SJSA1 (cell line): ENCODE data around the gene P2RY14. TPM values are rescaled to one million over a fixed set of nuclear protein-coding genes. Genes with fewer than 3 reads are reported as not detected.
A peak's percentile ranks its signal among the peaks of the same experiment; 100 is the strongest.
"Not testable (repeated sequence)": the region's sequence is repeated elsewhere in the genome, so short reads cannot be mapped to it uniquely, and the experiment has no call there.

ENCODE experiments used
- DNase-seq, 2 experiments: peaks; one replicate each; pipeline ENCODE4 v3.0.0-alpha.2; 2015 to 2020; ENCODE audit warnings: low spot score in 2 of 2, low read depth in 1 of 2
- H3K27ac ChIP-seq: fragments of 250-450 bp; sonication (Bioruptor Pico); 2 replicates; pipeline ENCODE4 v1.5.1; 2020; ENCODE audit warnings: mild to moderate bottlenecking, moderate library complexity
- H3K27me3 ChIP-seq: fragments of 250-450 bp; sonication (Bioruptor Pico); replicated peaks from 2 replicates; pipeline ENCODE4 v1.5.1; 2020; ENCODE audit warnings: mild to moderate bottlenecking, moderate library complexity
- H3K36me3 ChIP-seq: fragments of 250-450 bp; sonication (Bioruptor Pico); 2 replicates; pipeline ENCODE4 v1.5.1; 2020; ENCODE audit warnings: mild to moderate bottlenecking
- H3K4me1 ChIP-seq: fragments of 250-450 bp; sonication (Bioruptor Pico); replicated peaks from 2 replicates; pipeline ENCODE4 v1.6.1; 2021; ENCODE audit warnings: mild to moderate bottlenecking
- H3K4me3 ChIP-seq: fragments of 250-450 bp; sonication (Bioruptor Pico); 2 replicates; pipeline ENCODE4 v1.5.1; 2020; ENCODE audit warnings: mild to moderate bottlenecking
- H3K9me3 ChIP-seq: fragments of 250-450 bp; sonication (Bioruptor Pico); replicated peaks from 2 replicates; pipeline ENCODE4 v1.5.1; 2020; ENCODE audit warnings: mild to moderate bottlenecking
- total RNA-seq: library from RNA; depleted of rRNA; stranded (reverse); fragments of >200 nt; shearing (Covaris generic); gene quantifications from 2 replicates; pipeline ENCODE4 v1.2.3, GENCODE V29; 2014

The P2RY14 gene
- total RNA-seq, 1 experiment from 2014 or later = not detected

- Histone ChIP-seq H3K27ac (no peak overlapping the region), H3K36me3 (no peaks in the 10 kb centered on the region), H3K9me3 (no peaks in the 10 kb centered on the region), H3K4me1 (no peaks in the 10 kb centered on the region), H3K4me3 (no peak overlapping the region), H3K27me3 (peaks cover 20% of the 10 kb centered on the region)
- no peak for DNase-seq
These were observed 81.9 kb downstream of the P2RY14 start for GRCh38 chr3:151196434-151196833.

- Histone ChIP-seq H3K4me3 (no peak overlapping the region), H3K36me3 (no peaks in the 10 kb centered on the region), H3K27ac (no peak overlapping the region), H3K27me3 (peaks cover 14% of the 10 kb centered on the region), H3K4me1 (no peaks in the 10 kb centered on the region), H3K9me3 (no peaks in the 10 kb centered on the region)
- DNase-seq = no peak
These were observed 82.5 kb downstream of the P2RY14 start for GRCh38 chr3:151195826-151196225.

- H3K4me3 ChIP-seq = no peak overlapping the region
- no peak overlapping the region for H3K27ac ChIP-seq
- peaks cover 21% of the 10 kb centered on the region for H3K27me3 ChIP-seq
- H3K36me3 ChIP-seq = no peaks in the 10 kb centered on the region
- no peaks in the 10 kb centered on the region for H3K4me1 ChIP-seq
- no peaks in the 10 kb centered on the region for H3K9me3 ChIP-seq
- no peak for DNase-seq
These were observed 85.8 kb downstream of the P2RY14 start for GRCh38 chr3:151192545-151192944.

- H3K4me1 ChIP-seq = no peaks in the 10 kb centered on the region
- H3K27me3 ChIP-seq = peaks cover 16% of the 10 kb centered on the region
- no peaks in the 10 kb centered on the region for H3K36me3 ChIP-seq
- H3K9me3 ChIP-seq = no peaks in the 10 kb centered on the region
- DNase-seq = no peak
- no peak overlapping the region for H3K27ac ChIP-seq
- no peak overlapping the region for H3K4me3 ChIP-seq
These were observed 87.2 kb downstream of the P2RY14 start for GRCh38 chr3:151191095-151191494.

GRCh38 chr3:151183265-151183671 is 95.1 kb downstream of the P2RY14 start:
- Histone ChIP-seq H3K36me3 (no peaks in the 10 kb centered on the region), H3K4me3 (no peak overlapping the region), H3K4me1 (no peaks in the 10 kb centered on the region), H3K27me3 (peaks cover 8% of the 10 kb centered on the region), H3K27ac (no peak overlapping the region), H3K9me3 (no peaks in the 10 kb centered on the region)
- peak in 1 of 2 experiments; percentile 1 for DNase-seq

GRCh38 chr3:151182349-151183079 is 95.8 kb downstream of the P2RY14 start:
- Histone ChIP-seq H3K9me3 (no peaks in the 10 kb centered on the region), H3K4me1 (no peaks in the 10 kb centered on the region), H3K4me3 (no peak overlapping the region), H3K36me3 (no peaks in the 10 kb centered on the region), H3K27me3 (peaks cover 8% of the 10 kb centered on the region), H3K27ac (no peak overlapping the region)
- DNase-seq = no peak

GRCh38 chr3:151178208-151178845 is 100.0 kb downstream of the P2RY14 start:
- H3K9me3 ChIP-seq = no peaks in the 10 kb centered on the region
- H3K27me3 ChIP-seq = peaks cover 5% of the 10 kb centered on the region; the same call in 1 of the 2 replicates
- no peaks in the 10 kb centered on the region for H3K4me1 ChIP-seq
- no peak overlapping the region for H3K4me3 ChIP-seq
- DNase-seq = no peak
- no peak overlapping the region for H3K27ac ChIP-seq
- no peaks in the 10 kb centered on the region for H3K36me3 ChIP-seq

- DNase-seq = no peak
- Histone ChIP-seq H3K27ac (no peak overlapping the region), H3K36me3 (no peaks in the 10 kb centered on the region), H3K4me1 (no peaks in the 10 kb centered on the region), H3K9me3 (no peaks in the 10 kb centered on the region), H3K4me3 (no peak overlapping the region), H3K27me3 (peaks cover 5% of the 10 kb centered on the region; the same call in 1 of the 2 replicates)
These were observed 102.4 kb downstream of the P2RY14 start for GRCh38 chr3:151175952-151176351.

- Histone ChIP-seq H3K27ac (no peak overlapping the region), H3K4me1 (no peaks in the 10 kb centered on the region)
- no peak for DNase-seq
These were observed 104.0 kb downstream of the P2RY14 start for GRCh38 chr3:151174351-151174750.

GRCh38 chr3:151171145-151171757 is 107.1 kb downstream of the P2RY14 start:
- Histone ChIP-seq H3K36me3 (no peaks in the 10 kb centered on the region), H3K9me3 (no peaks in the 10 kb centered on the region), H3K4me1 (no peaks in the 10 kb centered on the region), H3K4me3 (no peak overlapping the region), H3K27ac (no peak overlapping the region), H3K27me3 (0 out of 2 replicates have a peak, but pooled peaks cover 3% of the 10 kb centered on the region)
- DNase-seq = no peak

More at GRCh38 chr3:151174351-151174750, 104.0 kb downstream of the P2RY14 start:
- Histone ChIP-seq H3K27me3 (no peaks in the 10 kb centered on the region), H3K9me3 (no peaks in the 10 kb centered on the region), H3K4me3 (no peak overlapping the region), H3K36me3 (no peaks in the 10 kb centered on the region)

- DNase-seq, H3K36me3 ChIP-seq, H3K4me3 ChIP-seq, H3K4me1 ChIP-seq, H3K27me3 ChIP-seq, H3K9me3 ChIP-seq, H3K27ac ChIP-seq: not testable (repeated sequence)
These were observed 108.2 kb downstream of the P2RY14 start for GRCh38 chr3:151169948-151170679.

- H3K4me1 ChIP-seq = no peaks in the 10 kb centered on the region
- no peaks in the 10 kb centered on the region for H3K9me3 ChIP-seq
- H3K27ac ChIP-seq = no peak overlapping the region
- no peaks in the 10 kb centered on the region for H3K36me3 ChIP-seq
- peaks cover 7% of the 10 kb centered on the region; the same call in 1 of the 2 replicates for H3K27me3 ChIP-seq
- no peak for DNase-seq
- no peak overlapping the region for H3K4me3 ChIP-seq
These were observed 108.9 kb downstream of the P2RY14 start for GRCh38 chr3:151169262-151169947.
